OCI-LY7 (cell line): Measurements from ENCODE around the gene ZNF438. TPM values are rescaled to one million over a fixed set of nuclear protein-coding genes. Genes with fewer than 3 reads are reported as not detected.
"Not testable (repeated sequence)": the region's sequence is repeated elsewhere in the genome, so short reads cannot be mapped to it uniquely, and the experiment has no call there.

Experiments
- BruUV-seq: library from RNA; stranded (reverse); fragments of 400-500 nt; replicated peaks from 2 replicates; lab custom pipeline; 2021; lab: Mats Ljungman, UMichigan
- CTCF ChIA-PET: fragments of 300-600 bp; sonication (Branson Sonifier 250); formaldehyde crosslinking; loops from one replicate; lab custom pipeline; 2022; ENCODE audit warnings: antibody characterized with exemption; ENCODE audit not compliant: unreplicated experiment; lab: Charles Lee
- POLR2A ChIA-PET: fragments of 300-600 bp; sonication (Branson Sonifier 250); formaldehyde crosslinking; loops from one replicate; lab custom pipeline; 2022; ENCODE audit warnings: antibody characterized with exemption; lab: Charles Lee
- DNase-seq: peaks from one replicate; pipeline ENCODE4 v3.0.0-alpha.2; 2015; ENCODE audit warnings: low spot score
- H2AFZ ChIP-seq: fragments of 200-600 bp; sonication (generic), shearing (Covaris generic); 2 replicates; pipeline ENCODE4 v1.6.1; 2014; ENCODE audit warnings: mild to moderate bottlenecking, antibody characterized with exemption, low read length, moderate library complexity
- H3K27ac ChIP-seq: fragments of 200-600 bp; sonication (generic); 2 replicates; pipeline ENCODE4 v1.5.1; 2014; ENCODE audit warnings: mixed run types, low read depth, mild to moderate bottlenecking, moderate library complexity, low read length, inconsistent platforms; ENCODE audit not compliant: poor library complexity, severe bottlenecking
- H3K36me3 ChIP-seq: fragments of 200-600 bp; sonication (generic); 2 replicates; pipeline ENCODE4 v1.6.1; 2014; ENCODE audit warnings: mild to moderate bottlenecking, antibody characterized with exemption, low read length, moderate library complexity, mixed read lengths; ENCODE audit not compliant: insufficient read depth
- H3K4me1 ChIP-seq: fragments of 200-600 bp; sonication (generic); 2 replicates; pipeline ENCODE4 v1.5.1; 2014; ENCODE audit warnings: mild to moderate bottlenecking, low read length; ENCODE audit not compliant: insufficient read depth, poor library complexity, severe bottlenecking
- H3K4me2 ChIP-seq: fragments of 200-600 bp; sonication (generic); 2 replicates; pipeline ENCODE4 v1.6.1; 2014; ENCODE audit warnings: mild to moderate bottlenecking, low read length
- H3K4me3 ChIP-seq: fragments of 200-600 bp; sonication (generic); 2 replicates; pipeline ENCODE4 v1.5.1; 2014; ENCODE audit warnings: mild to moderate bottlenecking, low read depth, low read length; ENCODE audit not compliant: poor library complexity, severe bottlenecking
- H3K79me2 ChIP-seq: fragments of 200-600 bp; sonication (generic); 2 replicates; pipeline ENCODE4 v1.6.1; 2016; ENCODE audit warnings: low read depth, mild to moderate bottlenecking, low read length, moderate library complexity, mixed read lengths; ENCODE audit not compliant: insufficient read depth
- H3K9me2 ChIP-seq: fragments of 200-600 bp; sonication (generic); 2 replicates; pipeline ENCODE4 v1.6.1; 2016; ENCODE audit warnings: mild to moderate bottlenecking, low read length, mixed read lengths; ENCODE audit not compliant: insufficient read depth
- H3K9me3 ChIP-seq: fragments of 200-600 bp; sonication (generic); 2 replicates; pipeline ENCODE4 v1.6.1; 2014; ENCODE audit warnings: mild to moderate bottlenecking, mixed run types, low read length, mixed read lengths
- H4K20me1 ChIP-seq: fragments of 200-600 bp; sonication (generic); 2 replicates; pipeline ENCODE4 v1.6.1; 2014; ENCODE audit warnings: mild to moderate bottlenecking, antibody characterized with exemption, low read length, moderate library complexity, mixed read lengths; ENCODE audit not compliant: insufficient read depth
- CTCF ChIP-seq: fragments of 200-600 bp; sonication (generic); conservative IDR thresholded peaks from 2 replicates; pipeline ENCODE4 v1.5.1; 2014; ENCODE audit warnings: mild to moderate bottlenecking, antibody characterized with exemption, low read length, moderate library complexity, mixed read lengths
- EZH2phosphoT487 ChIP-seq: fragments of 200-600 bp; sonication (generic); IDR thresholded peaks from 2 replicates; pipeline ENCODE4 v1.6.1; 2018; ENCODE audit warnings: low read depth, borderline replicate concordance, mild to moderate bottlenecking, mixed run types, antibody characterized with exemption, low read length, moderate library complexity, mixed read lengths
- intact Hi-C: fragments of 100-400 bp; cut with micrococcal nuclease; formaldehyde crosslinking; loops from one replicate; pipeline ENCODE4 v1.10.0; 2022; ENCODE audit not compliant: unreplicated experiment
- total RNA-seq, 2 experiments: library from RNA; depleted of rRNA in 1 of 2; stranded (reverse); fragments of >200 nt in 1 of 2; shearing (Covaris generic) in 1 of 2; gene quantifications; 2 replicates each; pipeline ENCODE4 v1.2.3, GENCODE V29; 2014 to 2022

Gene ZNF438
- total RNA-seq, 2 experiments from 2014 or later: 2.0 to 2.5 TPM

GRCh38 chr10:30962522-30962921 lies 69.1 kb downstream of the ZNF438 start:
- no peak overlapping the region for H3K27ac ChIP-seq
- DNase-seq: no peak
- no TSS peak for BruUV-seq
- no peaks in the 10 kb centered on the region for H3K9me3 ChIP-seq
- ChIA-PET CTCF (no interaction called here), POLR2A (interaction anchor here (0.7 to 1.0 kb wide), 3 partner anchors 13 to 36 kb away, joined by 3 to 6 read pairs (median 4); no protein-coding TSS in a partner anchor)
- H3K79me2 ChIP-seq: no peaks in the 10 kb centered on the region
- no peaks in the 10 kb centered on the region for H3K4me1 ChIP-seq
- H2AFZ ChIP-seq: no peak overlapping the region
- intact Hi-C loops: no loop called here
- no peaks in the 10 kb centered on the region for H4K20me1 ChIP-seq
- no peak for TF ChIP-seq CTCF
- no peak for TF ChIP-seq EZH2phosphoT487
- H3K4me3 ChIP-seq: no peak overlapping the region
- no peaks in the 10 kb centered on the region for H3K9me2 ChIP-seq
- no peaks in the 10 kb centered on the region for H3K36me3 ChIP-seq
- H3K4me2 ChIP-seq: no peak overlapping the region

GRCh38 chr10:30959836-30960210 lies 71.8 kb downstream of the ZNF438 start:
- CTCF ChIA-PET: no interaction called here
- H3K4me2 ChIP-seq: no peak overlapping the region
- POLR2A ChIA-PET: no interaction called here
- no peak overlapping the region for H3K27ac ChIP-seq
- H3K4me3 ChIP-seq: no peak overlapping the region
- DNase-seq: no peak
- TF ChIP-seq EZH2phosphoT487 (no peak), CTCF (no peak)
- no peaks in the 10 kb centered on the region for H3K9me3 ChIP-seq
- BruUV-seq: no TSS peak
- no peak overlapping the region for H2AFZ ChIP-seq
- H3K36me3 ChIP-seq: no peaks in the 10 kb centered on the region
- intact Hi-C loops: no loop called here
- no peaks in the 10 kb centered on the region for H3K9me2 ChIP-seq
- H4K20me1 ChIP-seq: no peaks in the 10 kb centered on the region
- H3K4me1 ChIP-seq: no peaks in the 10 kb centered on the region
- H3K79me2 ChIP-seq: no peaks in the 10 kb centered on the region

GRCh38 chr10:30949218-30949617 lies 82.4 kb downstream of the ZNF438 start:
- CTCF ChIA-PET, intact Hi-C loops, BruUV-seq: not testable (repeated sequence)

More at GRCh38 chr10:30949218-30949617, 82.4 kb downstream of the ZNF438 start:
- POLR2A ChIA-PET, H3K4me1 ChIP-seq, H3K4me3 ChIP-seq, DNase-seq, H3K9me3 ChIP-seq, H3K27ac ChIP-seq, H3K4me2 ChIP-seq, H3K79me2 ChIP-seq, H3K9me2 ChIP-seq, H4K20me1 ChIP-seq, H3K36me3 ChIP-seq, H2AFZ ChIP-seq: not testable (repeated sequence)
